IMR-90 (cell line): ENCODE data around the gene DIP2C. TPM values are rescaled to one million over a fixed set of nuclear protein-coding genes. Genes with fewer than 3 reads are reported as not detected.

ENCODE experiments used
- ATAC-seq: fragments of 200-7000 bp; cut with Tn5 transposase; 2 replicates; pipeline ENCODE4 v1.9.1; 2020; ENCODE audit warnings: low read depth, mild to moderate bottlenecking, moderate library complexity
- BruUV-seq: library from RNA; stranded (reverse); fragments of 400-500 nt; replicated peaks from 2 replicates; lab custom pipeline; 2021; lab: Mats Ljungman, UMichigan
- CTCF ChIA-PET: fragments of 300-600 bp; formaldehyde crosslinking; extraction: SDS; loops from one replicate; lab custom pipeline; 2021; ENCODE audit warnings: antibody characterized with exemption; lab: Yijun Ruan, JAX
- POLR2A ChIA-PET: fragments of 300-600 bp; sonication (Branson Sonifier 250); formaldehyde crosslinking; loops from one replicate; lab custom pipeline; 2022; ENCODE audit warnings: antibody characterized with exemption; ENCODE audit not compliant: unreplicated experiment; lab: Charles Lee
- DNase-seq: peaks from one replicate; pipeline ENCODE4 v3.0.0; 2013
- H2AFZ ChIP-seq: replicated peaks from 2 replicates; pipeline ENCODE3; 2013; ENCODE audit warnings: low read length, mild to moderate bottlenecking; ENCODE audit not compliant: poor library complexity
- H2AK5ac ChIP-seq: 2 replicates; pipeline ENCODE4 v1.6.1; 2013; ENCODE audit warnings: low read depth, low read length, inconsistent platforms
- H2AK9ac ChIP-seq: replicated peaks from 2 replicates; pipeline ENCODE3; 2013; ENCODE audit warnings: mild to moderate bottlenecking, low read depth, low read length, moderate library complexity; ENCODE audit not compliant: poor library complexity
- H2BK120ac ChIP-seq: 2 replicates; pipeline ENCODE4 v1.6.1; 2013; ENCODE audit warnings: low read depth, low read length, inconsistent platforms
- H2BK15ac ChIP-seq: 3 replicates; pipeline ENCODE4 v1.6.1; 2013; ENCODE audit warnings: low read depth, low read length, inconsistent platforms
- H2BK20ac ChIP-seq: 2 replicates; pipeline ENCODE4 v1.6.1; 2013; ENCODE audit warnings: low read depth, mild to moderate bottlenecking, inconsistent platforms, low read length, moderate library complexity
- H2BK5ac ChIP-seq: 2 replicates; pipeline ENCODE4 v1.6.1; 2013; ENCODE audit warnings: mild to moderate bottlenecking, low read depth, low read length, inconsistent platforms; ENCODE audit not compliant: poor library complexity, severe bottlenecking
- H3K14ac ChIP-seq: replicated peaks from 2 replicates; pipeline ENCODE4 v1.6.1; 2013; ENCODE audit warnings: low read depth, low read length, inconsistent platforms
- H3K18ac ChIP-seq: 2 replicates; pipeline ENCODE4 v1.6.1; 2013; ENCODE audit warnings: low read depth, low read length, control low read depth
- H3K23ac ChIP-seq: 2 replicates; pipeline ENCODE4 v1.6.1; 2013; ENCODE audit warnings: low read depth, low read length, inconsistent platforms
- H3K27ac ChIP-seq: 2 replicates; pipeline ENCODE4 v1.5.1; 2013; ENCODE audit warnings: mild to moderate bottlenecking, control low read depth, low read length; ENCODE audit not compliant: insufficient read depth
- H3K27me3 ChIP-seq: 2 replicates; pipeline ENCODE4 v1.6.1; 2013; ENCODE audit warnings: low read length; ENCODE audit not compliant: control insufficient read depth, insufficient read depth
- H3K36me3 ChIP-seq: 2 replicates; pipeline ENCODE4 v1.6.1; 2013; ENCODE audit warnings: low read length, mixed read lengths; ENCODE audit not compliant: control insufficient read depth, insufficient read depth
- H3K4ac ChIP-seq: 2 replicates; pipeline ENCODE4 v1.6.1; 2013; ENCODE audit warnings: low read depth, low read length, inconsistent platforms
- H3K4me1 ChIP-seq: 2 replicates; pipeline ENCODE4 v1.6.1; 2013; ENCODE audit warnings: low read length, mixed read lengths; ENCODE audit not compliant: control insufficient read depth, insufficient read depth
- H3K4me2 ChIP-seq: 2 replicates; pipeline ENCODE4 v1.6.1; 2013; ENCODE audit warnings: low read depth, mild to moderate bottlenecking, control low read depth, low read length, moderate library complexity
- H3K4me3 ChIP-seq: 2 replicates; pipeline ENCODE4 v1.5.1; 2013; ENCODE audit warnings: low read depth, mild to moderate bottlenecking, control low read depth, low read length, moderate library complexity; ENCODE audit not compliant: insufficient read depth
- H3K56ac ChIP-seq: 2 replicates; pipeline ENCODE4 v1.6.1; 2013; ENCODE audit warnings: low read length, inconsistent platforms; ENCODE audit not compliant: insufficient read depth; ENCODE audit errors: extremely low read depth
- H3K79me1 ChIP-seq, 2 experiments: 2 replicates each; pipeline ENCODE4 v1.6.1; 2013; ENCODE audit warnings: low read length in 2 of 2, inconsistent platforms in 1 of 2, low read depth in 1 of 2
- H3K9ac ChIP-seq: 2 replicates; pipeline ENCODE4 v1.6.1; 2013; ENCODE audit warnings: low read depth, low read length, control low read depth
- H3K9me1 ChIP-seq: 2 replicates; pipeline ENCODE4 v1.6.1; 2013; ENCODE audit warnings: low read length, inconsistent platforms; ENCODE audit not compliant: insufficient read depth
- H3K9me3 ChIP-seq: 2 replicates; pipeline ENCODE4 v1.6.1; 2013; ENCODE audit warnings: low read length; ENCODE audit not compliant: control insufficient read depth, insufficient read depth
- H4K20me1 ChIP-seq: 2 replicates; pipeline ENCODE4 v1.6.1; 2013; ENCODE audit warnings: low read length, inconsistent platforms; ENCODE audit not compliant: insufficient read depth
- H4K5ac ChIP-seq: 2 replicates; pipeline ENCODE4 v1.6.1; 2013; ENCODE audit warnings: mild to moderate bottlenecking, low read depth, low read length, control low read depth
- H4K8ac ChIP-seq, 2 experiments: 2 replicates each; pipeline ENCODE4 v1.6.1; 2013; ENCODE audit warnings: low read depth in 2 of 2, low read length in 2 of 2, control low read depth in 1 of 2, inconsistent platforms in 1 of 2
- H4K91ac ChIP-seq: 2 replicates; pipeline ENCODE4 v1.6.1; 2013; ENCODE audit warnings: low read depth, low read length, inconsistent platforms; ENCODE audit not compliant: insufficient read depth
- BHLHE40 ChIP-seq: fragments of 150-350 bp; IDR thresholded peaks from 2 replicates; pipeline ENCODE4 v1.6.1; 2016; ENCODE audit warnings: mild to moderate bottlenecking, low read depth, low read length
- CEBPB ChIP-seq: IDR thresholded peaks from 2 replicates; pipeline ENCODE4 v1.6.1; 2012; ENCODE audit warnings: low read depth, low read length, improper control_type of control experiment
- CHD1 ChIP-seq: IDR thresholded peaks from 2 replicates; pipeline ENCODE4 v1.6.1; 2012; ENCODE audit warnings: low read depth, low read length, improper control_type of control experiment
- FOS ChIP-seq: fragments of 150-350 bp; IDR thresholded peaks from 2 replicates; pipeline ENCODE4 v1.6.1; 2016; ENCODE audit warnings: low read depth, low read length
- MAFK ChIP-seq: IDR thresholded peaks from 2 replicates; pipeline ENCODE4 v1.6.1; 2012; ENCODE audit warnings: low read depth, low read length, improper control_type of control experiment
- MAZ ChIP-seq: IDR thresholded peaks from 2 replicates; pipeline ENCODE4 v1.6.1; 2012; ENCODE audit warnings: low read depth, mild to moderate bottlenecking, low read length, improper control_type of control experiment, moderate library complexity, borderline replicate concordance
- MXI1 ChIP-seq: IDR thresholded peaks from 2 replicates; pipeline ENCODE4 v1.6.1; 2012; ENCODE audit warnings: low read depth, mild to moderate bottlenecking, low read length, moderate library complexity, borderline replicate concordance
- NFE2L2 ChIP-seq: fragments of 150-350 bp; IDR thresholded peaks from 2 replicates; pipeline ENCODE4 v1.6.1; 2016; ENCODE audit warnings: low read depth, mild to moderate bottlenecking, low read length
- POLR2A ChIP-seq: IDR thresholded peaks from 2 replicates; pipeline ENCODE4 v1.6.1; 2012; ENCODE audit warnings: mild to moderate bottlenecking, low read depth, low read length
- RCOR1 ChIP-seq: IDR thresholded peaks from 2 replicates; pipeline ENCODE4 v1.6.1; 2012; ENCODE audit warnings: mild to moderate bottlenecking, low read length, improper control_type of control experiment; ENCODE audit not compliant: insufficient replicate concordance
- RFX5 ChIP-seq: IDR thresholded peaks from 2 replicates; pipeline ENCODE4 v1.8.0; 2012; ENCODE audit warnings: low read depth, mild to moderate bottlenecking, low read length, moderate library complexity
- SMC3 ChIP-seq: fragments of 150-350 bp; IDR thresholded peaks from 2 replicates; pipeline ENCODE4 v1.6.1; 2016; ENCODE audit warnings: low read depth, mild to moderate bottlenecking, antibody characterized with exemption, low read length, moderate library complexity
- WGBS, 2 experiments: methylation state at CpG; one replicate each; pipeline versions ENCODE4 v1.1.5 to v1.1.7; 2013; ENCODE audit warnings: missing lambda C conversion rate in 2 of 2; ENCODE audit not compliant: insufficient read length in 1 of 2; ENCODE audit errors: extremely low coverage in 2 of 2; 5-methylcytosine and 5-hydroxymethylcytosine counted together
- dilution Hi-C: fragments of 300-500 bp; cut with HindIII; formaldehyde crosslinking; loops from one replicate; pipeline ENCODE4 v1.14.3; 2018; ENCODE audit warnings: low sequenced_read_pairs; ENCODE audit not compliant: unreplicated experiment
- in situ Hi-C: fragments of 300-500 bp; cut with MboI; formaldehyde crosslinking; loops from 3 replicates; pipeline ENCODE4 v1.14.3; 2019; ENCODE audit warnings: low sequenced_read_pairs, inconsistent platforms, mixed read lengths
- intact Hi-C: fragments of 100-400 bp; cut with micrococcal nuclease; formaldehyde crosslinking; loops from 2 replicates; pipeline ENCODE4 v1.10.0; 2022
- polyA plus RNA-seq, 3 experiments: library from polyadenylated mRNA; depleted of rRNA; stranded (reverse); fragments of >200 nt; gene quantifications; 2 replicates each; pipeline ENCODE4 v1.2.3, GENCODE V29; 2012; ENCODE audit warnings: low replicate concordance in 1 of 3
- total RNA-seq: library from RNA; depleted of rRNA; stranded (reverse); fragments of >200 nt; gene quantifications from 2 replicates; pipeline ENCODE4 v1.2.3, GENCODE V29; 2012
- TF ChIP-seq, protein P1 (sequence below): fragments of 150-350 bp; IDR thresholded peaks from 2 replicates; pipeline ENCODE4 v1.6.1; 2017; ENCODE audit warnings: mild to moderate bottlenecking, antibody characterized with exemption, low read length, low read depth
- TF ChIP-seq, protein P2 (sequence below): conservative IDR thresholded peaks from 2 replicates; pipeline ENCODE4 v1.5.1; 2012; ENCODE audit warnings: mild to moderate bottlenecking, low read depth, low read length, improper control_type of control experiment

DIP2C gene
- total and polyA plus RNA-seq, 2 of the 4 experiments (the other 2 are of a cell fraction), result 8.6 to 17.3 TPM

DNA sequence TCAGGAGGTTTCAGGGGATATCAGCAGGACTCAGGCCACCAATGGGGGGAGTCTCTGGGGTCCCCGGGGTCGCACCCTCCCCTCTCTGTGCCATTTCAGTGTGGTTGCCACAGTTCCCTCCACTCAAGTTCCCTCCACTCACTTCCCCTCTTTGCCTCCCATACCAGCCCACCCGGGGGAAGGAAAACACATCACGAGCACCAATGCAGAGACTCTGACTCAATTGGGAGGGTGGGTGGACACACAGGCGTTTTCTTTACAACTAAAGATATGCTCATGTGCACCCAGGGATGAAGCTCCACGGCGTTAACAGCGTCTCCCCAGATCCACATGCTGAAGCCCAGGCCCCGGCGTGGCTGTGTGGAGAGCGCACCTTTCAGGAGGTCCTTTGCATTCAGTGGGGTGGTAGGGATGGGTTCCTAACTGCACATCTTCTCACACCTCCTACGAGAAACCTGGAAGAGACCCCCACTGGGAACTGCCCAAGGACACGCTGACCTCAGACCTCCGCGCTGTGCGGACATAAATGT, 300.1 kb downstream of the DIP2C start:
- no peak overlapping the region for H3K14ac ChIP-seq
- ChIA-PET POLR2A (no interaction called here), CTCF (no interaction called here)
- H3K56ac ChIP-seq, result no peak overlapping the region
- H4K91ac ChIP-seq, result no peak overlapping the region
- no peak overlapping the region for H2AFZ ChIP-seq
- H3K9me1 ChIP-seq, result peaks cover 24% of the 10 kb centered on the region
- in situ Hi-C loops, result no loop called here
- dilution Hi-C loops, result no loop called here
- no peak overlapping the region for H3K23ac ChIP-seq
- no peaks in the 10 kb centered on the region for H3K4me1 ChIP-seq
- no peak overlapping the region for H2BK15ac ChIP-seq
- no peak overlapping the region for H3K4me2 ChIP-seq
- no peak overlapping the region for H2BK120ac ChIP-seq
- no peak for DNase-seq
- no peaks in the 10 kb centered on the region for H3K27me3 ChIP-seq
- H3K4ac ChIP-seq, result no peak overlapping the region
- H4K20me1 ChIP-seq, result peaks cover 7% of the 10 kb centered on the region; the same call in 1 of the 2 replicates
- H3K9me3 ChIP-seq, result no peaks in the 10 kb centered on the region
- H2AK5ac ChIP-seq, result no peak overlapping the region
- no peak overlapping the region for H3K18ac ChIP-seq
- H3K36me3 ChIP-seq, result peaks cover 43% of the 10 kb centered on the region
- H2BK20ac ChIP-seq, result no peak overlapping the region
- H3K79me1 ChIP-seq, result peaks cover 8 to 31% of the 10 kb centered on the region in 2 experiments; a peak in 3 of 4 replicates
- H3K9ac ChIP-seq, result no peak overlapping the region
- no peak for ATAC-seq
- 98% methylated on average over 7 of the region's 16 CpGs; no CpG with 5 or more reads in 1 of the 2 experiments for WGBS, 2 experiments
- no peak overlapping the region for H2AK9ac ChIP-seq
- no TSS peak for BruUV-seq
- H3K4me3 ChIP-seq, result no peak overlapping the region
- intact Hi-C loops, result no loop called here
- no peak overlapping the region for H2BK5ac ChIP-seq
- H4K8ac ChIP-seq, result no peak overlapping the region
- no peak overlapping the region for H4K5ac ChIP-seq
- no peak overlapping the region for H3K27ac ChIP-seq
- TF ChIP-seq CEBPB (no peak), MXI1 (no peak), BHLHE40 (no peak), FOS (no peak), MAFK (no peak), NFE2L2 (no peak), CHD1 (no peak), RFX5 (no peak), RCOR1 (no peak), POLR2A (no peak), MAZ (no peak), SMC3 (no peak)
- TF ChIP-seq, protein P1, sequence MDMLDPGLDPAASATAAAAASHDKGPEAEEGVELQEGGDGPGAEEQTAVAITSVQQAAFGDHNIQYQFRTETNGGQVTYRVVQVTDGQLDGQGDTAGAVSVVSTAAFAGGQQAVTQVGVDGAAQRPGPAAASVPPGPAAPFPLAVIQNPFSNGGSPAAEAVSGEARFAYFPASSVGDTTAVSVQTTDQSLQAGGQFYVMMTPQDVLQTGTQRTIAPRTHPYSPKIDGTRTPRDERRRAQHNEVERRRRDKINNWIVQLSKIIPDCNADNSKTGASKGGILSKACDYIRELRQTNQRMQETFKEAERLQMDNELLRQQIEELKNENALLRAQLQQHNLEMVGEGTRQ, result no peak
- TF ChIP-seq, protein P2, sequence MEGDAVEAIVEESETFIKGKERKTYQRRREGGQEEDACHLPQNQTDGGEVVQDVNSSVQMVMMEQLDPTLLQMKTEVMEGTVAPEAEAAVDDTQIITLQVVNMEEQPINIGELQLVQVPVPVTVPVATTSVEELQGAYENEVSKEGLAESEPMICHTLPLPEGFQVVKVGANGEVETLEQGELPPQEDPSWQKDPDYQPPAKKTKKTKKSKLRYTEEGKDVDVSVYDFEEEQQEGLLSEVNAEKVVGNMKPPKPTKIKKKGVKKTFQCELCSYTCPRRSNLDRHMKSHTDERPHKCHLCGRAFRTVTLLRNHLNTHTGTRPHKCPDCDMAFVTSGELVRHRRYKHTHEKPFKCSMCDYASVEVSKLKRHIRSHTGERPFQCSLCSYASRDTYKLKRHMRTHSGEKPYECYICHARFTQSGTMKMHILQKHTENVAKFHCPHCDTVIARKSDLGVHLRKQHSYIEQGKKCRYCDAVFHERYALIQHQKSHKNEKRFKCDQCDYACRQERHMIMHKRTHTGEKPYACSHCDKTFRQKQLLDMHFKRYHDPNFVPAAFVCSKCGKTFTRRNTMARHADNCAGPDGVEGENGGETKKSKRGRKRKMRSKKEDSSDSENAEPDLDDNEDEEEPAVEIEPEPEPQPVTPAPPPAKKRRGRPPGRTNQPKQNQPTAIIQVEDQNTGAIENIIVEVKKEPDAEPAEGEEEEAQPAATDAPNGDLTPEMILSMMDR, result no peak
